Kidney glomerular epithelial cell (primary cell): ENCODE data around the gene RRN3.
"Not testable (repeated sequence)": the region's sequence is repeated elsewhere in the genome, so short reads cannot be mapped to it uniquely, and the experiment has no call there.

Source experiments
- DNase-seq: peaks from one replicate; lab custom pipeline; 2025; lab: John Stamatoyannopoulos, UW

RRN3 gene

DNA sequence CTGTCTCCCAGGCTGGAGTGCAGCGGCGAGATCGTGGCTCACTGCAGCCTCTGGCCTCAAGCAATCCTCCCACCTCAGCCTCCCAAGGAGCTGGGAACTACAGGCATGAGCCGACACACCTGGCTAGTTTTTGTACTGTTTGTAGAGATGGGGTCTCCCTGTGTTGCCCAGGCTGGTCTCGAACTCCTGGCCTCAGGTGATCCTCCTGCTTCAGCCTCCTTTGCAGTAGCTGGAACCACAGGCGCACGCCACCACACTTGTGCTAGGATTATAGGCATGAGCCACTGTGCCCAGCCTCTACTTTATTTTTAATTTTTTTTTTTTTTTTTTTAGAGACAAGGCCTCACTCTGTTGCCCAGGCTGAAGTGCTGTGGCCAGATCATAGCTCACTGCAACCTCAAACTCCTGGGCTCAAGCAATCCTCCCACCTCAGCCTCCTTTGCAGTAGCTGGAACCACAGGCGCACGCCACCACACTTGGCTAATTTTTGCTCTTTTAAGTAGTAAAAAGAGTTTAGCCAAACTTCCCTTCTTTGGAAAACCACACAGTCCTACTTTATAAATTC is 42.6 kb downstream of the RRN3 start:
- no peak for DNase-seq

DNA sequence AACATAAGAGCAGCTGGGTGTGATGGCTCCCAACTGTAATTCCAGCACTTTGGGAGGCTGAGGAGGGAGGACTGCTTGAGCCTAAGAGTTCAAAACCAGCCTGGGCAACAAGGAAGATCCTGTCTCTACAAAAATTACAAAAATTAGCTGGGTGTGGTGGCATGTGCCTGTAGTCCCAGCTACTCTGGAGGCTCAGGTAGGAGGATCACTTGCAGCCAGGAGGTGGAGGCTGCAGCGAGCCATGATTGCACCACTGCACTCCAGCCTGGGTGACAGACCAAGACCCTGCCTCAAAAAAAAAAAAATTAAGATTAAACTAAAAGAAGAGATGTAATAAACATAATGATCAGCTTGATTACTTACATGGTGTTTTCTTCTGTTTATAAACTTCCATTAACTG is 43.6 kb downstream of the RRN3 start:
- DNase-seq: not testable (repeated sequence)

DNA sequence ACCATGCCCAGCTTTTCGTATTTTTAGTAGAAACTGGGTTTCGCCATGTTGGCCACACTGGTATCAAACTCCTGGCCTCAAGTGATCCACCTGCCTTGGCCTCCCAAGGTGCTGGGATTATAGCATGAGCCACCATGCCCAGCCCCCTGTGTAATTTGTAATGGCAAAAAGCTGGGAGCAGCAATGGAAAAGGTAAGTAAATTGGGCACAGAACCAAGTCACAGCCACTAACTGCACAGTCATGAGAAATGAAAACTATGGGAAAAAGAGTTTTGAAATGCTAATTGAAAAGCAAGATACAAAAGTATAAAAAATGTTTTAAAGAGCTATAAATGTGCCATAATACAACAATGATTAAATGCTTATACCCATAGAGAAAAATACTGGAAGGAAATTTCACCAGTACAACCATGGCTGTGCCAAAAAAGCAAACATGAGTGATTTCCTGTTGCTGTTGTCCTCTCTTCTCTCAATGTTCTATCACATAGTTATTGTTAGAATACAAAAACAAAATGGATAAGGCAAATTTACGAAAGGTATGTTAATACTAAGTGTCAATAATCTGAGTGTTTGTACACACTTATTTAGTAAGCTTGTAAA is 44.4 kb downstream of the RRN3 start:
- DNase-seq: no peak

DNA sequence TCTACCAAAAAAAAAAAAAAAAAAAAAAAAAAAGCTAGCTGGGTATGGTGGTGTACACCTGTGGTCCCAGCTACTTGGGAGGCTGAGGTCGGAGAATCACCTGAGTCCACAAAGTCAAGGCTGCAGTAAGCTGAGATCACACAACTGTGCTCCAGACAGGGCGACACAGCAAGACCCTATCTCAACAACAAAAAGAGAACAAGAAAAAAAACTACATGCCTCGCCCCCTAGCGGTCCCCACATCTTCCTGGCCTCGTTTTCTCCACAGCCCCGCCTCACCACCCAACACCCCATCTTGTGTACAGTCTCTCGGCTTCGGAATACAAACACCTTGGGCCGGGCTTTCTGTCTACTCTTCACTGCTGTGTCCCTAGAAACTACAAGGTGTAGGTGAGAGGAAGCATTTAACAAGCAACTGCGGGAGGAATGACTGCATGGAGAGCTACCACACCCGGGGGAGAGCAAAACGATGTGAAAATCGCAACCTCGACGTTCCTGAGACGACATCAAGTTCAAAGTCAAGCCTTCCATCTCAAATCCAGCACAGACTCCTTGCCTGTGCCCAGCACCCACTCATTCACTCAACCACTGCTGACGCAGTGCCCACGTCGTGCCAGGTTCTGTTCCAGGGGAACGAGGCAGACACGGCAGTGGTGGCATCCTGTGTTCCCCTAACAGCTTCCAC is 47.2 kb downstream of the RRN3 start:
- no peak for DNase-seq

DNA sequence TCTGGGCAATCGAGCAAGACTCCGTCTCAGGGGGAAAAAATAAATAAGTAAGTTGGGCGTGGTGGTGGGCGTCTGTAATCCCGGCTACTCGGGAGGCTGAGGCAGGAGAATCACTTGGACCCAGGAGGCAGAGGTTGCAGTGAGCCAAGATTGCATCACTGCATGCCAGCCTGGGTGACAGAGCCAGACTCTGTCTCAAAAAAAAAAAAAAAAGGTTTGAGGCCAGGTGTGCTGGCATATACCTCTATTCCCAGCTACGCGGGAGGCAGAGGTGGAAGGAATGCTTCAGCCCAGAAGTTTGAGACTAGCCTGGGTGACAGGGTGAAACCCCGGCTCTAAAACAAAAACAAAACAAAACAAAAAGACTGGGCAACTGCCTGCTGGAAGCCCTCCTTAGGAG is 48.8 kb downstream of the RRN3 start:
- DNase-seq: not testable (repeated sequence)

DNA sequence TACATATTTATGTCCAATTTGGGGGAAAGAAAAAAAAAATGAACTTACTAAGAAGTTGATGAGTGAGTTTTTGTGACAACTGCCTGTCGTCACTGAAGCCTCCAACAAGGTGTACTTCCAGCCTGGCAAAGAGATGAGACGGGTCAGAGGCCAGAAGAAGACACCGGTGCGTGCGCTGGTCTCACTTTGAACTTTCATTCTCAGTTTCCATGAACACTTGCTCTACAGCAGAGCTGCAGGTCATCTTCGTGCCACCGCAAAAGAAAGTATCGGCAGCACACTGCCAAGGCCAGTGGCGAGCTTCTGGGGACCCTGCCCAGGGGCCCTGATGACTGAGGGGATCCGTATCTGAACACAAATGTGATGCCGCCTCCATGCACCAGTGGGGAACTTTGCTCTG is 49.8 kb downstream of the RRN3 start:
- no peak for DNase-seq

DNA sequence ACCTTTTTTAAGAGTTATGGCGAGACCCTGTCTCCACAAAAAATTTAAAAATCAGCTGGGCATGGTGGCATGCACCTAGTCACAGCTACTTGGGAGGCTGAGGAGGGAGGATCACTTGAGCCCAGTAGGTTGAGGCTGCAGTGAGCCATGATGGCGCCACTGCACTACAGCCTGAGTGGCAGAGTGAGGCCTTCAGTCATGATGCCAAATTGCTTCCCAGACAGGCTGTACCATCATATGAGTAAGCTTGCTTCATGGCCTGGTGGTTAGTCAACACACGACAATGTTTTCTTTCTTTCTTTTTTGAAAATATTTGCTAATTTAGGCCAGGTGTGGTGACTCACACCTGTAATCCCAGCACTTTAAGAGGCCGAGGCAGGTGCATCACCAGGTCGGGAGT is 50.7 kb downstream of the RRN3 start:
- no peak for DNase-seq

DNA sequence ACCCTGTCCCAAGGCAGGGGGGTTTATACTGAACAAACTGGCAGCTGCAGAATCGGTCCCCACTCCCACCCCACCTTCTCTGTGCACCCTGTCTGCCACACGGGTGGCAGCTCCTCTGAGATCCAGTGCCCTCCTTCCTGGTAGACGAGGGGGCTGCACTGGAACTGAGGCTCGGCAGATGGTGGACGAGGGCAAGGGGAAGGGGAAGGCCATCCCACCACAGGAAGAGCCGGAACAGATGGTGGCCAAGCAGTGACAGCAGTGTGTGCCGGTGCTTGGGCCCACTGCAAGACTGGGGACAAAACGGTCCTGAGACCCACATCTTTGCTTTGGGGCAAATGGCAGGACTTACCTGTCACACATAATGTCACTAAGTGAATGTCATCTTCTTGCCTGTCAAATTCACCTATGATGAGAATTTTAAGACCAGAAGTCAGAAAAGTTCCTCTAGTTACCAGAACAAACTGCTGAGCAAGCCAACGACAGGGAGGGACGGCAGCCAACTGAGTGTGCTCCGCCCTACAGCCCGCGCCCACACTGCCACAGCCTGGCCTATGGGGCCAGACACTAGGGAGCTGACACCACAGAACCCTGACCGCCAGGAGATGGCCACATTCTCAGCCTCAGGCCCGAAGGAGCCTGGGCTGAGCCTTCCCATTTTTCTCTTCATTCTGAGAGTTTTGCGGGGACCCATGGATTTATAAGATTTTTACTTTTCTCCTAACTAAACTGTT is 52.6 kb downstream of the RRN3 start:
- DNase-seq: no peak

DNA sequence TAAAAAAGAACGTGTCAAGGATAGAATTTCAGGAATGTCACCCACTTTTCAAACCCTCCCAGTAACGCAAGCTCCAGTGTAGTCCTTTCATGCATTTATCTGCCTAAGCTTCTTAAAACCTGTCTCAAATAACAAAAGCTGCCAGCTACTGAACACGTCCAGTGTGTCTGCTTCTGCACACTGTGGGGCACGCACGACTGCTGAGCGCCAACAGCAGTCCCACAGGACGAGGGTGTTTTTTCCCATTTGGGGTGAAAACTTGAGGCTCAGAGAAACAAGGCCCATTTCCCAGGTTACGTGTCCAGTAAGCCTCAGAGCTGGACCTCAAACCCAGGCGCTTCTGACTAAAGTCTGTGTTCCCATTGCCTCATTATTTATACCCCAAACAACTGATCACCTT is 55.4 kb downstream of the RRN3 start:
- no peak for DNase-seq

DNA sequence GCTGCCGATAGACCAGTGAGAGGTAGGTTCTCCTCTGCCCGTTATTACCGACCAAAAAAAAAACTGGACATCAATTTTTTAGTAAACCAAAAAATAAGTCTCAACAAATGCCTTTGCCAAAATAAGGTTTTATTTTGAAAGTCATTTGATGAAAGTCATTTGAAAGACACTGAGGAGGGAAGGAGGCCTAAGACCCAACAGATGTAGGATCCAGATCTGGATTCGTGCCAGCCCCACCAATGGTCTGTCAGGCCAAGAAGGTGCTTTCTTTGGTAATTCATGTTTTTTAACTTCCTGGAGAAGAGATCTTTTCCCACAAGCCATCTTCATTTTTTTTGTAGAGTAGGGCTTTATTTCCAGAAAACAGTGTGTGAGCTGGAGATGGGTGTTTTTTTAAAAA is 56.3 kb downstream of the RRN3 start:
- no peak for DNase-seq

DNA sequence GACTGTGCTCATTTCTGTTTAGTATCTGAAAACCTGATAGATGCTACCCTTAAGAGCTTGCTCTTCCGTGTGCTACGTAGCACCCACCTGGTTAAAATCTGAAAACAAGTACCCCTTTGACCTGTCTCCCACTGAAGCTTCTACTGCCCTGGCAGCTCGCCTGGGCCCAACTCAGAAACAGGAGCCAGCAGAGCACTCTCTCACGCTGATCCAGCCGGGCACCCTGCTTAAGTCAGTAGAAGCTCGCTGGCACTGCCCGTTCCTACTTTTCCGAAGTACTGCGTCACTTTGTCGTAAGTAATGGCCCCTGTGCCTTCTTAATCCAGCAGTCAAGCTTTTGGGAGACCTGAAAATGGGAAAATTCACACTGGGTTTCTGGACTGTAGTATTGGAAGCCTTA is 57.1 kb downstream of the RRN3 start:
- no peak for DNase-seq

DNA sequence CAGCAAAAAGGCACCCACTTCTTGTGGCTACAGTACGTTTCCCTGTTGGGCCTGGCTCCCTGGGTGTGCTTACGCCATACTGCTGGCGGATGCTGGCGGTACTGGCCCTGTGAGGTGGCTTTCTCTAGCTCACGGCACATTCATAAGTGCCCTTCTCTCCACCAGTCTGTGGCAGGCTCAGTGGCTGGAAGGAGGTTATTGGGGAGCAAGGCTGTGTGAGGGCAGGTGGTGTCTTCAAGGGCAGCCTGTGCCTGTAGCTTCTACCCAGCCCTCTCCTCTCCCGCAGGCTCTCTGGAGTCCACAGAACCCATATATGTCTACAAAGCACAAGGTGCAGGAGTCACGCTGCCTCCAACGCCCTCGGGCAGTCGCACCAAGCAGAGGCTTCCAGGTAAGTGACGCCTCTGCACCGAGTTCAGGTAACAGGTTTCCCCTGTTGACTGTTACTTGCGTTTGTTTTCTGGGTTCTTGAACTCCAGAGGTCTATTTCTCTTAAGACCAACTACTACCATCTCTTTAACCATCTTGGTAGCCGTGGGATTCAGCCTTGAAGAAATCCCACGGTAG is 58.8 kb downstream of the RRN3 start:
- DNase-seq: no peak

DNA sequence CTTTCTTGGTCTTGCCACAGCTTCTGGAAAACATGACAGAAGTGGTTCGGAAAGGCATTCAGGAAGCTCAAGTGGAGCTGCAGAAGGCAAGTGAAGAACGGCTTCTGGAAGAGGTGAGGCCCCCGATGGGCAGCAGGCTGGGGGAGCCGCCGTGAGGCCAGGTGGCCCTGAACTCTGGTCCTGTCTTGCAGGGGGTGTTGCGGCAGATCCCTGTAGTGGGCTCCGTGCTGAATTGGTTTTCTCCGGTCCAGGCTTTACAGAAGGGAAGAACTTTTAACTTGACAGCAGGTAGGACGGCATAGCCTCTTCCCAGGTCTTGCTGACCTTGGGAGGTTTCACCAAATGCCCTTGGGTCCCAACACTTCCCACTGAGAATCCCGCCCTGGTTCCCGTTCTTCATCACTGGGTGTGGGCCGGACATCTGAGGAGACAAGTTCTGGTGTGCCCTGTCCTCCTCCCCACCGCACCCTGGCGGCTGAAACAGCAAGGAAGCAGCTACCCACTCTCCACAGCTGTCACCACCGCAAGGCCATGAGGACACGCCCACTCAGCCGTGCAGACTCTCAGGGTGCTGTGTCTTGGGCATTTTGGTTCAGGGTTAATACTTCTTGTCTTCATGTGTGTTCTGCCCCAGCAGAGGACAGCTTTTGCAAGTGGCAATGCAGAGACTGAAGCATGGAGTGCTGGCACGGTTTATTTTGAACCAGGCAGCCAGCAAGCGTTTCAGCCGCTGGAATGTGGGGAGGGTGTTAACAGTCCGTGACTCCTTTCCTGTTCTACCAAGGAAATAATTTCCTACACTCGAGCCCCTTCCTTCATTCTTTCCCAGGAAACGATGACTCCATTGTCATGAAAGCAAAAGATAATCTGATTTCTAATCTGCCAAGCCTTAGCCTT is 59.6 kb downstream of the RRN3 start:
- DNase-seq: no peak

DNA sequence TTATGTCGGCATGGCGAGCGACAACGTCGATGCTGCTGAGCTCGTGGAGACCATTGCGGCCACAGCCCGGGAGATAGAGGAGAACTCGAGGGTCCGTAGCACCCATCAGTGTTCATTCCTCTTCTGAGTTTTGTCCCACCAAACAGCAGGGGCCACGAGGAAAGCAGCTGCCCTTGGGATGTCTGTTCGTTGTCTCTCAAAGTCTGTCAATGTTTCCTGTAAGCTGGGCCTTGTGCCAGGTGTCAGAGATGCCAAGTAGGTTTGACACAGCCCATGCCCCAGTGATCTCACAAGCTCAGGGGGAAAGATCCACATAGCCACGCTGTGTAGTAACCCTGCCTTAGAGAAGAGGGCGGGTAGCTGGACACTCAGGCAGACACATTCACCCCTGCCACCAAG is 60.8 kb downstream of the RRN3 start:
- no peak for DNase-seq

DNA sequence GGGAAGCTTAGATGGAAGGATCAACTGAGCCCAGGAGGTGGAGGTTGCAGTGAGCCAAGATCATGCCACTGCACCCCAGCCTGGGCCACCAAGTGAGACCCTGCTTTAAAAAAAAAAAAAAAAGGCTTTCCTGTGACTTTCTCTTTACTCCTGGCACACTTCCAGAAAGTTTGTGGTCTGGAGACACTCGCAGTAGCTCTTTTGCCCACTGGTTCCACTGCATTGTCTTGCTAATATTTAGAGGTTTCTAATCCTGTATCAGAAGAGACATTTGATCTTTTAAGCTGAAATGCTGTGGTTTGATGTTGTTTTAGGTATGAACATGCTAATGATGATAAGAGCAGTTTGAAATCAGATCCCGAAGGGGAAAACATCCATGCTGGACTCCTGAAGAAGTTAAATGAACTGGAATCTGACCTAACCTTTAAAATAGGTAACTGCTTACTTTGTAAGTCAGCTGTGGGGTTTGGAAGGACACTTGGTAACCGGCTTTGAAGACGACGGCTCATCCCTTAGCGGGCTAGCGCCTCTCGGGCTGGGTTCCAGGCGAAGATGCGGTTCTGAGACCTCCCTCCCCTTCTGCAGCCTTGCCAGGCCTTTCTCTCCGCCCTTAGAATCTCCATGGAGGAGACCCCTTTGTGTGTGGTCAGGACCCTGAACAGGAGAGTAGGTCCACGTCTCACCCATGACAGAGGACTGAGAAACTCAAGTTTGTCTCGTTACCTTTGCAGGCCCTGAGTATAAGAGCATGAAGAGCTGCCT is 61.3 kb downstream of the RRN3 start:
- DNase-seq: no peak

DNA sequence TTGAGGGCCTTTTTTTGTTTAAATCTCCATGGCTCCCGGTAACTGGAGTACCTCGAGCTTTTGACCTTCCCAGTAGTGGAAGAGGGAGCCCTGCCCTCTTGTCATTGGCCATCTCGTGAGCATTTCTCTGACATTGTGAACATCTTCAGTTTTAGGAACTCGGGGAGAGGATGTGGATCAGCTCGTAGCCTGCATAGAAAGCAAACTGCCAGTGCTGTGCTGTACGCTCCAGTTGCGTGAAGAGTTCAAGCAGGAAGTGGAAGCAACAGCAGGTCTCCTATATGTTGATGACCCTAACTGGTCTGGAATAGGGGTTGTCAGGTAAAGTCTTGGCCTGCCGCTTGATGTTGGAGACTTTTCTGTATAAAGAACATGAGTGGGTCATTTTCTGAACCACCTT is 62.5 kb downstream of the RRN3 start:
- DNase-seq: no peak

DNA sequence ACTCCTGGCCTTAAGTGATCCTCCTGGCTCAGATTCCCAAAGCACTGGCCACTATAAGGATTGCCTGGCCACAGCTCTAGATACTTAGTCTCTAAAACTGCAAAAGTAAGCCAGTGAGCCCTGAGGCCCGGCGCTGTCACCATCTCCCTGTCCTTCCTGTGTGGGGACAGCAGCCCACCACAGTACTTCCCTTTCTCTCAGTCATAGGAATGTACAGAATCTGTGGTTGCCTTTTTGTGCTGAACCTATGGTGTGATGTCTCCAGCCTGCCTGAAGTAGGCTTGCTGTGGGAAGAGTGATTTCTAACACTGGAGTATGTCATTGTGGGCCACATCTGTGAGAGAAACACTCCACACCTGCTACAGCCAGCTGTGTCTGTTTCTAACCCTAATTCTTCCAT is 62.9 kb downstream of the RRN3 start:
- no peak for DNase-seq

DNA sequence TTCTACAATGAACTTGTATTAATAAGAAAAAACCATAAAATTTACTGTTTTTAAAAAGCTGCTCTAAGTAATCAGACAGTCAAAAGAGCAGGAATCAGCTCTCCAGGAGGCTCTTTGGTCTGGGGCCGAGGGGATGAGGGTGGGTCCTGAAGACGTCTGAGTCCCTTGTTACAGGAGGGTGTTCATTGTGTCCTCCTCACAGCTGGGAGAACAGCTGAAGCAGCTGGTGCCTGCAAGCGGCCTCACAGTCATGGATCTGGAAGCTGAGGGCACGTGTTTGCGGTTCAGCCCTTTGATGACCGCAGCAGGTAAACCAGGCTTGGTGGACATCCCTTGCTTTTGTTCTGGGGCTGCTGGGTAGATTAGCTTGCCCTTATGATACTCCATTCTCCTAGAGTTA is 64.3 kb downstream of the RRN3 start:
- not testable (repeated sequence) for DNase-seq

DNA sequence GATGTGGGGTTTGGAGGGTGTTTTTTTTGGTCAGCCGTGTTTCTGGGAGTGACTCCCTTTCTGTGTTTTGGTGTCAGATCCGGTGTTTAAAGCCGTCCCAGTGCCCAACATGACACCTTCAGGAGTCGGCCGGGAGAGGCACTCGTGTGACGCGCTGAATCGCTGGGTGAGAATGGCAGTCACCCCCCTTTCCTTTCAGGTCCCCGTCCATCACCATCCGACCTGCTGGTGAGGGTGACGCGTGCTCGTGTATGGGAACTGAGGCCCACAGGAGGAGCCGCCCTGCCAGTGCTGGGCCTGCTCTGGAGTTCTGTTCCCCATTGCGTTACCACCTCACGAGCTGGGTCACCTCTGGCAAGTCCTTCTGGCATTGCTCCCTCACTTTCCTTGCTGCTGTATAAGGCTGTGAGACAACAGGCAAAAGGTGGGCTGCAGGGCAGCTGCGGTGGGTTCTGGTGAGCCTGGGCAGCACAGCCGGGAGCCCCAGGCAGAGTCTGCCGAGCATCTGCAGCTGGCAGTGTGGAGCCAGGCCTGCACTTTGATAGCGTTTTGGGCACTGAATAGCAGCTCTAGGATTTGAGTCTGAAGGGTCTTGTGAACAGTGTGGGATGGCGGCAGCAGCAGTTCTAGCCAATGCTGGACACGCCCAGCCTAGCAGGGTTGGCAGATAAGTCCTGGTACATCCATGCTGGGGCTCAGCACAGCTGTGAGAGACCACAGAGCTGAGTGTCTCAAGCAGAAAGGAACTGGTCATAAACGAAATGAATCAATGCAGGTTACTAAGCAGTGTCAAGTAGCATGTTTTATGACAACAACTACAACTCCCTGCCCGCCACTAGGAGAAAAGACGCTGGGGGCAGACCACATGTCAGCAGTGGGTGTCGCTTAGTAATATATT is 65.0 kb downstream of the RRN3 start:
- not testable (repeated sequence) for DNase-seq

DNA sequence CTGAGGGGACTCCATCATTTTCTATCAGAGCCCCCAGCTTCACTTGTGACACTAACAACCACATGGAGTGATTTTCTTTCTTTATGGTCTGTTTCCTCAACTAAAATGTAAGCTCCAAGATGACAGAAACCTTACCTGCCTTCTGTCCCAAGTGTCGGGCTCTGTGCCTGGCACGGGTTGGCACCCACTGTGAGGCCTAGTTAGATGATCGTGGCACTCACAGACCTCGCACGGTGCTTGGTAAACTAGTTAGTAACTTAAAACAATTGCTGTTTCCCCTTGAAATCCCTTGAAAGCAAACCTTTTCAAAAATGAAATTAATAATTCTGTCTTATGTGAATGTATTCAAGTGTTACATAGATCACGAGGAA is 65.7 kb downstream of the RRN3 start:
- not testable (repeated sequence) for DNase-seq
